ENCODE results near the gene RTN4RL2.

DNA sequence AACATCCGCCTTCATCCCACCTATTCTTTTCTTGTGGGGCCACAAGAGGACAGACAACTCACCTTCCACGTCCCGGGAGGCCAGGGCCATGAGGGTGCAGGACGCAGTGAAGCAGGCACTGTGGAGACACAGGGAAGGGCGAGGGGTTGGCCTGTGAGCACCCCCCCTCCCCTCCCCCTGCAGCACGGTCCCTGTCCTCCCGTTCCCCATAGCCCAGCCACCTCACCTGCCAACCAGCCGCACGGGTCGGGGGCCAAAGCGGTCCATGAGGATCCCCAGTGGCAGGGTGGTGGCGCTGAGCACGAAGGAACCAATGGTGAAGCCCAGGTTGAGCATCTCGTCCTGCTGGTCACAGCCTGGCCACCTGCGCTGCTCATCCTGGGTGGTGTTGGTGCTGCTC, 40.6 kb downstream of the RTN4RL2 start:
- TF ChIP-seq, protein P1, sequence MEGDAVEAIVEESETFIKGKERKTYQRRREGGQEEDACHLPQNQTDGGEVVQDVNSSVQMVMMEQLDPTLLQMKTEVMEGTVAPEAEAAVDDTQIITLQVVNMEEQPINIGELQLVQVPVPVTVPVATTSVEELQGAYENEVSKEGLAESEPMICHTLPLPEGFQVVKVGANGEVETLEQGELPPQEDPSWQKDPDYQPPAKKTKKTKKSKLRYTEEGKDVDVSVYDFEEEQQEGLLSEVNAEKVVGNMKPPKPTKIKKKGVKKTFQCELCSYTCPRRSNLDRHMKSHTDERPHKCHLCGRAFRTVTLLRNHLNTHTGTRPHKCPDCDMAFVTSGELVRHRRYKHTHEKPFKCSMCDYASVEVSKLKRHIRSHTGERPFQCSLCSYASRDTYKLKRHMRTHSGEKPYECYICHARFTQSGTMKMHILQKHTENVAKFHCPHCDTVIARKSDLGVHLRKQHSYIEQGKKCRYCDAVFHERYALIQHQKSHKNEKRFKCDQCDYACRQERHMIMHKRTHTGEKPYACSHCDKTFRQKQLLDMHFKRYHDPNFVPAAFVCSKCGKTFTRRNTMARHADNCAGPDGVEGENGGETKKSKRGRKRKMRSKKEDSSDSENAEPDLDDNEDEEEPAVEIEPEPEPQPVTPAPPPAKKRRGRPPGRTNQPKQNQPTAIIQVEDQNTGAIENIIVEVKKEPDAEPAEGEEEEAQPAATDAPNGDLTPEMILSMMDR (IDR thresholded peaks at IDR 0.05; ENCODE audit: extremely low read depth in 1 of 2, insufficient read depth in 1 of 2, low read depth in 1 of 2, low read length in 2 of 2): no peak
- no peak for TF ChIP-seq FOS (IDR thresholded peaks at IDR 0.05; ENCODE audit: borderline replicate concordance, insufficient read depth, low read length)
- no peak for TF ChIP-seq EZH2 (IDR thresholded peaks at IDR 0.05; ENCODE audit: borderline replicate concordance, low read depth, low read length, severe bottlenecking)
- TF ChIP-seq GATA2 (IDR thresholded peaks at IDR 0.05; ENCODE audit: insufficient read depth, insufficient read length, low read depth, low read length): no peak
- TF ChIP-seq, protein P2, sequence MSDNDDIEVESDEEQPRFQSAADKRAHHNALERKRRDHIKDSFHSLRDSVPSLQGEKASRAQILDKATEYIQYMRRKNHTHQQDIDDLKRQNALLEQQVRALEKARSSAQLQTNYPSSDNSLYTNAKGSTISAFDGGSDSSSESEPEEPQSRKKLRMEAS (IDR thresholded peaks at IDR 0.05; ENCODE audit: insufficient read depth, insufficient read length): no peak
- no peak for TF ChIP-seq POLR2AphosphoS5 (IDR thresholded peaks at IDR 0.05; ENCODE audit: insufficient read depth, low read depth, low read length)
- TF ChIP-seq POLR2A (IDR thresholded peaks at IDR 0.05; ENCODE audit: low read depth, low read length): no peak

Measured in endothelial cell of umbilical vein (primary cell).